Stimulated activated naive CD8-positive, alpha-beta T cell treated with anti-CD3 and anti-CD28 coated beads, Interleukin-15, Interleukin-2, amounts not matched to agents 100 ng/mL and 50 ng/mL, for 24 hours (primary cell): ENCODE data around the gene RRN3.
"Not testable (repeated sequence)": the region's sequence is repeated elsewhere in the genome, so short reads cannot be mapped to it uniquely, and the experiment has no call there.

Experiments used
- H3K27ac Mint-ChIP-seq: one replicate; pipeline ENCODE4 v1.8.0; 2021; ENCODE audit warnings: mild to moderate bottlenecking, mixed read lengths
- H3K27me3 Mint-ChIP-seq: one replicate; pipeline ENCODE4 v1.8.0; 2021; ENCODE audit warnings: mixed read lengths
- H3K36me3 Mint-ChIP-seq: one replicate; pipeline ENCODE4 v1.8.0; 2021; ENCODE audit warnings: low read depth, mixed read lengths
- H3K4me1 Mint-ChIP-seq: one replicate; pipeline ENCODE4 v1.8.0; 2021; ENCODE audit warnings: low read depth, mixed read lengths
- H3K4me3 Mint-ChIP-seq: one replicate; pipeline ENCODE4 v1.8.0; 2021; ENCODE audit warnings: mild to moderate bottlenecking, mixed read lengths
- H3K9me3 Mint-ChIP-seq: one replicate; pipeline ENCODE4 v1.8.0; 2021; ENCODE audit warnings: mixed read lengths

RRN3 gene

DNA sequence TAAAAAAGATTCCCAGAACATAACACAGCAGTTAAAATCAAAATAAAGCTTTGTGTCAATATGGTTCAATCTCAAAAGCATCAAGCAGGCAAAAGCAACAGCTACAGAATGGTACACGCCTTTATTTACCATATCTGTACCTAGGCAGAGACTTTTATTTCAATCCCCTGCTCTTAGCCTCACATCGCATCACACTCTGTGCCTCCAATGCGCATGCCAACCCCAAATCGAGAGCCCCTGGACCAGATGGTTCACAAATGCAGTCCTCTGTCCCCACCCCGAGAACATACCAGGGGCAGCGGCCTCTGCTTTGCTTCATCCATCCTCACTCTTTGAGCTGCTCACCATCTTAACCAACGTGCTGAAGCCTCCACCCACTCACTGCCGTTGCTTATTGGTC, 27.4 kb downstream of the RRN3 start:
- peaks cover 45% of the 10 kb centered on the region for H3K36me3 Mint-ChIP-seq

DNA sequence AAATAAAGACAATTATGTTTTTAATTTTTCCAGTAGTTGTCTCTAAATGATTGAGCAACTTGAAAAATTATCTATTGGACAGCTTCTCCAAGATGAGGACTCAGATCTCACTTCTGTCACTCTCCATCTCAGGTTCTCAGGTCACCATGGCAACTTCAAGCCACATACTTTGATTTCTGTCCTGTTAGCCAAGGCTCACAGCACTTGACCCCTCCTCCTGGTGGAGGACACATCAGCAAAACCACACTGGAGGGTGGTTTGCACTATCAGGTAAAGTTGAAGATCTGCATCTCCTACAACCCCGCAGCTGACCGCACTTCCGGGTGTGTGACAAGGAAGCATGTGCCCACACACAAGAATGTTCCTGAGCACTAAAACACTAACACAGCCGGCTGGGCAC, 28.1 kb downstream of the RRN3 start:
- H3K36me3 Mint-ChIP-seq: peaks cover 49% of the 10 kb centered on the region
- not testable (repeated sequence) for H3K9me3 Mint-ChIP-seq, H3K27me3 Mint-ChIP-seq

More for the DNA sequence above, 27.4 kb downstream of the RRN3 start:
- not testable (repeated sequence) for H3K9me3 Mint-ChIP-seq, H3K27me3 Mint-ChIP-seq, H3K4me3 Mint-ChIP-seq, H3K27ac Mint-ChIP-seq, H3K4me1 Mint-ChIP-seq

DNA sequence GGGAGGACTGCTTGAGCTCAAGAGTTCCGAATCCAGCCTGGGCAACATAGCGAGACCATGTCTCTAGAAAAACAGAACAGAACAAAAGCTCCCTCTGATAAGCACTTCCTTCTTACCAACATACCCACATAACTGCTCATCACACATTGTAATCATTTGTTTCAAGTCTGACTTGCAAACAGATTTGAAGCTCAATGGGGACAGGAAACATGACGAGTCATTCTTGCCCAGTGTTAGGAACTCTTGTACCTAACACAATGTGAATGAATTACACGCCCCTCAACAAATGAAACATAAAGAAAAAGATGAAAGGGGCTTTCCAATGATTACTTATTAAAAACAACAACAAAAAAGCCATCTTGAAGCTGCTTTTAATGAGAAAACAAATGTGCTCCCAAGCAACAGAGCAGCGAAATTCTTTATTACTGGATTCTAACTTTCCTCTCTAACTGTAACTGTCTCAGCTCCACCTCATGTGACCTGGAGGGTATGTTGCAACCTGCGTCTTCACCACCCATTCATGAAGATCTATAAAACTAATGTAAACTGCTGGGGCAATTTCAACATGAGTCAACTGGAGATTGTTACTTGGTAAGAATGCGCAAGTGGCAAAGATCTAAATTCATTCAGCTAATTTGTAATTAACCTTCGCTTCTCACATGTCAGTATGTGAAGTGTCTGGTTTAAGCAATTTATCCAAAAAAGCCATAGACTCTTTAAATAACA, 31.8 kb downstream of the RRN3 start:
- not testable (repeated sequence) for H3K4me3 Mint-ChIP-seq, H3K4me1 Mint-ChIP-seq, H3K27me3 Mint-ChIP-seq, H3K9me3 Mint-ChIP-seq
- peak overlapping the region; percentile 53 for H3K27ac Mint-ChIP-seq
- peaks cover 65% of the 10 kb centered on the region for H3K36me3 Mint-ChIP-seq

More for the DNA sequence above, 28.1 kb downstream of the RRN3 start:
- not testable (repeated sequence) for H3K27ac Mint-ChIP-seq, H3K4me1 Mint-ChIP-seq, H3K4me3 Mint-ChIP-seq

DNA sequence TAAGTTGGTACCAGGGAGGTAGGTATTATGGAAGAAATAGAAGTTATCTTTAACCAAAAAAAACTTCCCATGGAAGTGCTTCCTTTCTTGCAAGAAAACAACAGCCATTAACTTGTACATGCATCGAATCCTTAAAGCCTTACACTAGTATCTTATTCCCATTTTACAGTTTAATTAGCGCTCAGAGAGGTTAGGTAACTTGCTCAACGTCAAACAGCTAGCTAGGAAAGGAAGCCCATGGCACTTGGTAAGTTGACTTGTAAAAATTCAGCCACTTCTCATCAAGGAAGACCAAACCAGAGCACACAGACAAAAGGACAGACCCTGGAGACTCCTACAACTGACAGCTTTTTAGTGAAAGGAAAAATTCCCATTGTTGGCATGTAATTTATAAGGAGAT, 34.7 kb downstream of the RRN3 start:
- Mint-ChIP-seq H3K4me3 (no peak overlapping the region), H3K27ac (no peak overlapping the region), H3K36me3 (peaks cover 51% of the 10 kb centered on the region), H3K9me3 (no peaks in the 10 kb centered on the region), H3K4me1 (peaks cover 15% of the 10 kb centered on the region), H3K27me3 (no peaks in the 10 kb centered on the region)

DNA sequence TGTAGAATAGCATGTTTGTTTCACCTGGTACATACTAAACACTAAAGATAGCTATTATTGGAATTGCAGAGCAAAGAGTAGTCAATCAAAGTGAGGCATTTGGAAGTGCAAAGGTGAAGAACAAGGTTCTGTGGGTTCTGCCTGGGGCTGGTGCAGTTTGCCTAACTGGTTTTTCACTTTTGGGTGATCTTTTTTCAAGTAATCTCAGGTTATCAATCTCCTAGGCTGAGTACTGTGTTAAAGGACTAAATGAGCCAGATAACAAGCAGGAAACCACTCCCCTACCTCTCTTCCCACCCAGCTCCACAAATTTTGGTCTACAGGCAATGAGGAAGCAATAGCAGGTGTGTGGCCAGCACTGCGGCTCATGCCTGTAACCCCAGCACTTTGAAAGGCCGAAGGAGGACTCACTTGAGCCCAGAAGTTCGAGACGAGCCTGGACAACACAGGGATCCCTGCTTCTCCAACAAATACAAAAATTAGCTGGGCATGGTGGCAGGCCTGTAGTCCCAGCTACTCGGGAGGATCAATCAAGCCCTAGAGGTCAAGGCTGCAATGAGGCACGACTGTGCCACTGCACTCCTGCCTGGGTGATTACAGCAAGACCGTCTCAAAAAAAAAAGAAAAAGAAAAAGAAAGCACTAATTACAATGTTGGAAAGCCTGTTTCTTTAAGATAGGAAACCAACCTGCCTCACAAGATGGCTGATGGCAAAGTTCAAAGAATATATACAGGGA, 36.2 kb downstream of the RRN3 start:
- Mint-ChIP-seq H3K4me3 (no peak overlapping the region), H3K27ac (no peak overlapping the region), H3K9me3 (no peaks in the 10 kb centered on the region), H3K36me3 (peaks cover 41% of the 10 kb centered on the region), H3K4me1 (peaks cover 20% of the 10 kb centered on the region), H3K27me3 (no peaks in the 10 kb centered on the region)

DNA sequence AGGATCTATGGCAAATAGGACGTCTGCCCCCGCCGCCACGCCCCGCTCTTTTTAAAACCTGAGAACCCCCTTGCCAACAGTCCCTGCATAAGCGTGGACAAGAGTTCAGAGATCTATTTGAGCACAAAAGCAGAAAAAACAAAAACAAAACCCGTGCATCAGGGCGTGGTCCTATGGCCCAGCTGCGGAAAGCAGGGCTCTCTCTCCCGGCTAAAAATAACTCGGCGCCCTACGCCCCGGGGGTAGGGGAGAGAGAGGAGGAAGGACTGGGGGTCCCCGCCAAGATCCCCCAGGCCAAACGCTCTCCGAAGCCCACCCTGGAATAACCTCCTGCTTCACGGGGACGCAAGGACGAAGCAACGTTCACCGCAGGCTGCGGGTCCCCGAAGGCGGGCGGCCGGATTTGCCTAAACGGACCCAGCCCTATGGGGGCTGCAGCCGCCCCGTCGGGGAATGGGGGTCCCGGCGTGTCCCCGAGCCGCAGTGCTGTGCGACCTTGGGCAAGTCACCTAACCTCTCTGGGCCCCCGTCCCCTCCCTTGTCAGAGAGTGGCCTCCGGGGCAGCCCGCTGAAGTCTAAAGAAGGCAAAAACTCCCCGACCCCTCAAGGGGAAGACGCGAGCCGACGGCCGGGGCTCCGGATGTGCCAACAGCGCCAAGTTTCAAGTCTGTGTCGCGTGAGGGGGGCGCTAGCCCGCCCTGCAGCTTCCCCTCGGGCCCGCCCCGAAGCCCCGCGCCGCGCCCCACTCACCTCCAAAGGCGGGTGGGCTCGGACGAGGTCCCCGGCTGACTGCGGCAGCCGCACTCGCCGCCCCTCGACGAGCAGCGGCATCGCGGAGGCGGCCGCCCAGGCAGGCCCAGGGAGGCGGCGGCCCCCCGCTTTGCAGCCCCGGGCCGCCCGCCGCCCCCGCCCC, 38.7 kb downstream of the RRN3 start:
- Mint-ChIP-seq H3K4me1 (peaks cover 14% of the 10 kb centered on the region), H3K4me3 (peak overlapping the region; percentile 86), H3K36me3 (peaks cover 18% of the 10 kb centered on the region), H3K9me3 (no peaks in the 10 kb centered on the region), H3K27me3 (no peaks in the 10 kb centered on the region), H3K27ac (peak overlapping the region; percentile 78)

DNA sequence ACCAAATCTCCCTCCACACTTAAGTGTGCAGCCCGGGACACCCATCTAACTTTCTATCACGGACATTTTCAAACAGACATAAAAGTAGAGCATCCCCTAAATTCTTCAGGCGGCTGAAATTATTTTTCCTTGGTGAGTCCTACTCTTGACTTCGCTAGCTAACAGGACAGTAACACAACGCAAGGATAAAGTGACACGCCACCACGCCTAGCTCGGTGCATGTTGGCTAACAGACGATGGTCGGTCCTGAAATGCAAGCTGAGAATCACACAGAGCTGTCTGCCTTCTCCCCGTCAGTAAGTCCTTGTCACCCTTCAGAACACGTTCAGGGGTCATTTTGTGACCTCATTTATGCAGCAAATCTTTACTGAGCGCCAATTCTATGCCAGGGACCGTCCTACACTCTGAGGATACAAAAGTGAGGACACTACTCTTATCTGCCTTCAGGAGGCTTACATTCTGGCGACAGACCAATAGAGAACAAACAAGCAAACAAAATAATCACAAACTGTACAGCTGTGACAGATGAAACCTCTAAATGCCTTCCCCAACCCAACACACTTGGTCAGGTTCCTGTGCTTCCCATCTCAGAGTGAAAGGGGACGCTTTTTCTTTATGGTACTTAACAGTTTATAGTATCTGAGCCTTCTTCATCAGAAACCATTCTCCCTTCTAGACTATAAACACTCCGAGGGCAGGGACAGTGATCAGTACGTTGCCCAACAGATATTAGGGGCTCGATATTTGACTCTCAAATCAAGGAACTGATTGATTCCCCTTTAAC, 39.5 kb downstream of the RRN3 start:
- peak overlapping the region; percentile 78 for H3K27ac Mint-ChIP-seq
- H3K4me1 Mint-ChIP-seq: peaks cover 14% of the 10 kb centered on the region
- H3K9me3 Mint-ChIP-seq: no peaks in the 10 kb centered on the region
- peak overlapping the region; percentile 86 for H3K4me3 Mint-ChIP-seq
- H3K27me3 Mint-ChIP-seq: no peaks in the 10 kb centered on the region
- H3K36me3 Mint-ChIP-seq: peaks cover 13% of the 10 kb centered on the region

DNA sequence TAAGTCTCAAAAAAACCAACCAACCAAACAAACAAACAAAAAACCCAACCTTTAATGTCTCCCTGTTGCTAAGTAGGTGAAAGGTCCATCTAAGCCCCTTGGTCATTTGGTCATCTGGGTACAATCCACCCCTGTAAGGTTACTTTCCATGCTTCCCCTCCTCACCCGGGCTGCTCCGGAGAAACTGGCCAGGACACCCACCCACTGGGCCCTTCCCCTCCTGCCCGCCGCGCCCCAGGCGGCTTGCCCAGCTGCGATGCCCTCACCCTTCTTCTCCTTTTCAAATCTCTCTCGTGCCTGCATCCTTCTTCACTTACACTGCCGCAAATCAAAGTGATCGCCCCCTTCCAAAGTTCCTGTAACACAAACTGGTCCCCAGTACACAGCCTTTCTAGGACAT, 40.2 kb downstream of the RRN3 start:
- Mint-ChIP-seq H3K4me1 (peaks cover 14% of the 10 kb centered on the region), H3K9me3 (no peaks in the 10 kb centered on the region), H3K27ac (no peak overlapping the region), H3K36me3 (peaks cover 6% of the 10 kb centered on the region), H3K27me3 (no peaks in the 10 kb centered on the region), H3K4me3 (peak overlapping the region; percentile 86)

DNA sequence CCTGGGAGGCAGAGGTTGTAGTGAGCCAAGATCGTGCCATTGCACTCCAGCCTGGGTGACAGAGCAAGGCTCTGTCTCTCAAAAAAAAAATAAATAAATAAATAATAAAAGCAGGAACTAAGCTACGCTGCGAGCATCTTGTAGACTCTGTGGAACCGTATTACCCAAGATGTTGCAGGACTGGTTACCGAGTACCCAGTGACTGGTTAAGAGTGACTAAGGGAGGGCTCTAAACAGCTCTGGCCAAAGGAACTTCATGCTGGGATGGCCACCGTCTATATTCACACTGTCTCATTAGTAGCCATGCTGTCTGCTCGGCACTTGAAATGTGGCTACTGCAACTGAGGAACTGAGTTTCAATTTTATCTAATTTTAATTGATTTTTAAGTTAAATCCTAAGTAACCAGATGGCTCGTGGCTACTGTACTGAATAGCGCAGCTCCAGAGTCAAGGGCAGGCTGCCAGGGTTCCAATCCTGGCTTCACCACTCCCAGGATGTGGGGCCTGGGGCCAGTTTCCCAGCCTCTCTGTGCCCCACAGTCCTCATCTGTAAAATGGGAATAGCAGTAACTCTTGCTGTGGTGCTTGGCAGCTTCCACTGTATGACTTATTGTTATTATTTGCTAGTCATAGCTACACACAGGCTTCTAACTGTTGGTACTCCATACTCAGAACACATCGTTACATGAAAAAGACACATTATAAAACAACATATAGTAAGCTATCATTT, 41.2 kb downstream of the RRN3 start:
- no peaks in the 10 kb centered on the region for H3K36me3 Mint-ChIP-seq
- H3K4me1 Mint-ChIP-seq: peaks cover 14% of the 10 kb centered on the region
- no peaks in the 10 kb centered on the region for H3K27me3 Mint-ChIP-seq
- H3K27ac Mint-ChIP-seq: no peak overlapping the region
- no peak overlapping the region for H3K4me3 Mint-ChIP-seq
- H3K9me3 Mint-ChIP-seq: no peaks in the 10 kb centered on the region

DNA sequence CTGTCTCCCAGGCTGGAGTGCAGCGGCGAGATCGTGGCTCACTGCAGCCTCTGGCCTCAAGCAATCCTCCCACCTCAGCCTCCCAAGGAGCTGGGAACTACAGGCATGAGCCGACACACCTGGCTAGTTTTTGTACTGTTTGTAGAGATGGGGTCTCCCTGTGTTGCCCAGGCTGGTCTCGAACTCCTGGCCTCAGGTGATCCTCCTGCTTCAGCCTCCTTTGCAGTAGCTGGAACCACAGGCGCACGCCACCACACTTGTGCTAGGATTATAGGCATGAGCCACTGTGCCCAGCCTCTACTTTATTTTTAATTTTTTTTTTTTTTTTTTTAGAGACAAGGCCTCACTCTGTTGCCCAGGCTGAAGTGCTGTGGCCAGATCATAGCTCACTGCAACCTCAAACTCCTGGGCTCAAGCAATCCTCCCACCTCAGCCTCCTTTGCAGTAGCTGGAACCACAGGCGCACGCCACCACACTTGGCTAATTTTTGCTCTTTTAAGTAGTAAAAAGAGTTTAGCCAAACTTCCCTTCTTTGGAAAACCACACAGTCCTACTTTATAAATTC, 42.6 kb downstream of the RRN3 start:
- Mint-ChIP-seq H3K4me3 (no peak overlapping the region), H3K27ac (no peak overlapping the region), H3K36me3 (peaks cover 9% of the 10 kb centered on the region), H3K27me3 (no peaks in the 10 kb centered on the region), H3K9me3 (no peaks in the 10 kb centered on the region), H3K4me1 (peaks cover 14% of the 10 kb centered on the region)

DNA sequence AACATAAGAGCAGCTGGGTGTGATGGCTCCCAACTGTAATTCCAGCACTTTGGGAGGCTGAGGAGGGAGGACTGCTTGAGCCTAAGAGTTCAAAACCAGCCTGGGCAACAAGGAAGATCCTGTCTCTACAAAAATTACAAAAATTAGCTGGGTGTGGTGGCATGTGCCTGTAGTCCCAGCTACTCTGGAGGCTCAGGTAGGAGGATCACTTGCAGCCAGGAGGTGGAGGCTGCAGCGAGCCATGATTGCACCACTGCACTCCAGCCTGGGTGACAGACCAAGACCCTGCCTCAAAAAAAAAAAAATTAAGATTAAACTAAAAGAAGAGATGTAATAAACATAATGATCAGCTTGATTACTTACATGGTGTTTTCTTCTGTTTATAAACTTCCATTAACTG, 43.6 kb downstream of the RRN3 start:
- H3K27ac Mint-ChIP-seq, H3K9me3 Mint-ChIP-seq, H3K4me3 Mint-ChIP-seq, H3K36me3 Mint-ChIP-seq, H3K27me3 Mint-ChIP-seq: not testable (repeated sequence)
- H3K4me1 Mint-ChIP-seq: peaks cover 14% of the 10 kb centered on the region

DNA sequence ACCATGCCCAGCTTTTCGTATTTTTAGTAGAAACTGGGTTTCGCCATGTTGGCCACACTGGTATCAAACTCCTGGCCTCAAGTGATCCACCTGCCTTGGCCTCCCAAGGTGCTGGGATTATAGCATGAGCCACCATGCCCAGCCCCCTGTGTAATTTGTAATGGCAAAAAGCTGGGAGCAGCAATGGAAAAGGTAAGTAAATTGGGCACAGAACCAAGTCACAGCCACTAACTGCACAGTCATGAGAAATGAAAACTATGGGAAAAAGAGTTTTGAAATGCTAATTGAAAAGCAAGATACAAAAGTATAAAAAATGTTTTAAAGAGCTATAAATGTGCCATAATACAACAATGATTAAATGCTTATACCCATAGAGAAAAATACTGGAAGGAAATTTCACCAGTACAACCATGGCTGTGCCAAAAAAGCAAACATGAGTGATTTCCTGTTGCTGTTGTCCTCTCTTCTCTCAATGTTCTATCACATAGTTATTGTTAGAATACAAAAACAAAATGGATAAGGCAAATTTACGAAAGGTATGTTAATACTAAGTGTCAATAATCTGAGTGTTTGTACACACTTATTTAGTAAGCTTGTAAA, 44.4 kb downstream of the RRN3 start:
- Mint-ChIP-seq H3K27me3 (no peaks in the 10 kb centered on the region), H3K9me3 (no peaks in the 10 kb centered on the region), H3K4me3 (no peak overlapping the region), H3K36me3 (peaks cover 9% of the 10 kb centered on the region), H3K27ac (no peak overlapping the region), H3K4me1 (peaks cover 9% of the 10 kb centered on the region)

DNA sequence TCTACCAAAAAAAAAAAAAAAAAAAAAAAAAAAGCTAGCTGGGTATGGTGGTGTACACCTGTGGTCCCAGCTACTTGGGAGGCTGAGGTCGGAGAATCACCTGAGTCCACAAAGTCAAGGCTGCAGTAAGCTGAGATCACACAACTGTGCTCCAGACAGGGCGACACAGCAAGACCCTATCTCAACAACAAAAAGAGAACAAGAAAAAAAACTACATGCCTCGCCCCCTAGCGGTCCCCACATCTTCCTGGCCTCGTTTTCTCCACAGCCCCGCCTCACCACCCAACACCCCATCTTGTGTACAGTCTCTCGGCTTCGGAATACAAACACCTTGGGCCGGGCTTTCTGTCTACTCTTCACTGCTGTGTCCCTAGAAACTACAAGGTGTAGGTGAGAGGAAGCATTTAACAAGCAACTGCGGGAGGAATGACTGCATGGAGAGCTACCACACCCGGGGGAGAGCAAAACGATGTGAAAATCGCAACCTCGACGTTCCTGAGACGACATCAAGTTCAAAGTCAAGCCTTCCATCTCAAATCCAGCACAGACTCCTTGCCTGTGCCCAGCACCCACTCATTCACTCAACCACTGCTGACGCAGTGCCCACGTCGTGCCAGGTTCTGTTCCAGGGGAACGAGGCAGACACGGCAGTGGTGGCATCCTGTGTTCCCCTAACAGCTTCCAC, 47.2 kb downstream of the RRN3 start:
- H3K27me3 Mint-ChIP-seq: no peaks in the 10 kb centered on the region
- peaks cover 25% of the 10 kb centered on the region for H3K36me3 Mint-ChIP-seq
- H3K4me1 Mint-ChIP-seq: no peaks in the 10 kb centered on the region
- no peak overlapping the region for H3K4me3 Mint-ChIP-seq
- no peak overlapping the region for H3K27ac Mint-ChIP-seq
- no peaks in the 10 kb centered on the region for H3K9me3 Mint-ChIP-seq
